ENCODE results near the gene TOR2A. TPM values are rescaled to one million over a fixed set of nuclear protein-coding genes. Genes with fewer than 3 reads are reported as not detected.

The TOR2A gene
- total RNA-seq, 2 donors from 2014 or later, result 20.4 to 24.1 TPM

DNA sequence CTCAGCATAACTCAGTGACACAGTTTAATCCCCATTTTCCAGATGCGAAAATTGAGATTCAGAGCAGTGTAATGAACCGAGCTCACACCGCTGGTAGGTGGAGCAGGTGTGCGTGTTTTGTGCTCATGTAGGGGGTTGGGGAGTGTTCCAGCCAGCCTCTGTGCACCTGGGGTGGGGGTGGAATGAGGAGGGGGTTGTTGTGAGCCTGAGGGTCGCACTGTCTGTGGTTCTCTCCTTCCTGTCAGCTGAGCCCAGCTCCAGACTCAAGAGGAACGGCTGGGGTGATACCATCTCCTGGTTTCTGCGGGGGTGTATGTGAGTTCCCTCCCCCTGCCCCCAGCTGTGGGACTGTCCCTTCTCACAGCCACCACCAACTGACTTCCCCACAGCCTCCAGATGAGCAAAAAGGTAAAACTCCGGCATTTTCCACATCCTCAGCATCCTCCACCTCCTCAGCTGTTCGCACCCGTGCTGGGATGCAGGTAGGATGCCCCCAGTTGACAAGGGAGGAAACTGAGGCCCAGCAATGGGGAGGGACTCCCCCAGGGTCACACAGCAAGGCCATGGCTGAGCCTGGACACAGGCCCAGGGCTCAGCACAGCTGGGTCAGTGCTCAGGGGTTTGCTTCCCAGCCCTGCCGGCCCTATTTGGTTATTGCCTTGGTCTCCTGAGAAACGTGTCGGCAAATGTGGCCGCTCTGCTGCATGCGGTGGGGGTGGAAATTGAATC is 41.3 kb upstream of the TOR2A start:
- H3K36me3 ChIP-seq, result no peaks in the 10 kb centered on the region
- H3K4me3 ChIP-seq, result no peak overlapping the region
- intact Hi-C loops (cut with DNase I), result no loop called here
- DNase-seq (ENCODE audit: low spot score), result no peak
- no peaks in the 10 kb centered on the region for H3K27me3 ChIP-seq (replicated peaks; ENCODE audit: insufficient read depth)
- H3K27ac ChIP-seq, result no peak overlapping the region
- no peaks in the 10 kb centered on the region for H3K4me1 ChIP-seq (replicated peaks)
- no peak for TF ChIP-seq POLR2A (IDR thresholded peaks at IDR 0.05)
- TF ChIP-seq, protein P1, sequence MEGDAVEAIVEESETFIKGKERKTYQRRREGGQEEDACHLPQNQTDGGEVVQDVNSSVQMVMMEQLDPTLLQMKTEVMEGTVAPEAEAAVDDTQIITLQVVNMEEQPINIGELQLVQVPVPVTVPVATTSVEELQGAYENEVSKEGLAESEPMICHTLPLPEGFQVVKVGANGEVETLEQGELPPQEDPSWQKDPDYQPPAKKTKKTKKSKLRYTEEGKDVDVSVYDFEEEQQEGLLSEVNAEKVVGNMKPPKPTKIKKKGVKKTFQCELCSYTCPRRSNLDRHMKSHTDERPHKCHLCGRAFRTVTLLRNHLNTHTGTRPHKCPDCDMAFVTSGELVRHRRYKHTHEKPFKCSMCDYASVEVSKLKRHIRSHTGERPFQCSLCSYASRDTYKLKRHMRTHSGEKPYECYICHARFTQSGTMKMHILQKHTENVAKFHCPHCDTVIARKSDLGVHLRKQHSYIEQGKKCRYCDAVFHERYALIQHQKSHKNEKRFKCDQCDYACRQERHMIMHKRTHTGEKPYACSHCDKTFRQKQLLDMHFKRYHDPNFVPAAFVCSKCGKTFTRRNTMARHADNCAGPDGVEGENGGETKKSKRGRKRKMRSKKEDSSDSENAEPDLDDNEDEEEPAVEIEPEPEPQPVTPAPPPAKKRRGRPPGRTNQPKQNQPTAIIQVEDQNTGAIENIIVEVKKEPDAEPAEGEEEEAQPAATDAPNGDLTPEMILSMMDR (IDR thresholded peaks at IDR 0.05), result no peak
- no peak for TF ChIP-seq POLR2AphosphoS5 (IDR thresholded peaks at IDR 0.05)
- 68% methylated on average over 15 of the region's 15 CpGs for WGBS
- no peaks in the 10 kb centered on the region for H3K9me3 ChIP-seq

DNA sequence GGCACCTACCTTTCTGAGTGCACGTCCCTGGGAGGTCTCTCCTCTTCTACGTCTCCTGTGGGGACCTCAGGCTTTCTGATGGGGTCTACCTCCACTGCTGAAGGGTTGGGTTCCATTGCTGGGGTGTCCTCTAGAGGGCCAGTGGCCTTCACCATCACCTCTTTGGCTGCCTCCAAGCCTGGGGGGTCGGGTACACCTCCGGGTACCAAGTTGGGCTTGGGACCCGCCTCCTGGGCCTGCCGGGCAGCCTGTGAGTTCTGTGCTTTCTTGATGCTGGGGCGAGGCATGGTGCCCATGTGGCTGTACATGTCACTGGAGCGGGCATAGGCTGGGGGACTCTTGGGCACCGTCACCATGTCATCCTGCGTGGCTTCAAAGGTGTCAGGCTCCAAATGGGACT is 38.9 kb upstream of the TOR2A start:
- Histone ChIP-seq H3K9me3 (no peaks in the 10 kb centered on the region), H3K4me3 (no peak overlapping the region), H3K27ac (no peak overlapping the region), H3K36me3 (no peaks in the 10 kb centered on the region), H3K4me1 (replicated peaks) (peaks cover 5% of the 10 kb centered on the region), H3K27me3 (replicated peaks; ENCODE audit: insufficient read depth) (no peaks in the 10 kb centered on the region)
- TF ChIP-seq POLR2AphosphoS5 (IDR thresholded peaks at IDR 0.05) (no peak), POLR2A (IDR thresholded peaks at IDR 0.05) (no peak)
- TF ChIP-seq, protein P1 (IDR thresholded peaks at IDR 0.05), result no peak
- intact Hi-C loops (cut with DNase I), result no loop called here
- DNase-seq (ENCODE audit: low spot score), result no peak
- WGBS, result 84% methylated on average over 9 of the region's 10 CpGs

DNA sequence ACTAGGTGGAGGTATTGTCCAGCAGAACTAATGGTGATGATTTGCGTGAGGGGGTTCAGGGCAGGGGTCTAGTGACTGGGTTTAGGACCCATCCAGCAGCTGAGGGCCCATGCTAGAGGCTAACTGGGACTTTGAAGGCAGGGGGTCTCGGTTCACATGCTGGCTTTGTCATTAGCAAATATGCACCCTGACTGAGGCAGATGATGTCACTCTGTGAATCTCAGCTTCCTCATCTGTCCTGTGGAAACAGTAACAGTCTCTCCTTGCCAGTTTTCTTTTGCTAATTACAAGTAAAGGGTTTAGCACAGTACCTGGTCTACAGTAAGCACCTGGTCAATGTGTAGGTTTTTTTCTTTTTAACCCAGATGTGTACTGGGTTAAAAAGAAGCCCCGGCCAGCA is 38.2 kb upstream of the TOR2A start:
- Histone ChIP-seq H3K4me3 (no peak overlapping the region), H3K4me1 (replicated peaks) (peaks cover 5% of the 10 kb centered on the region), H3K9me3 (no peaks in the 10 kb centered on the region), H3K27me3 (replicated peaks; ENCODE audit: insufficient read depth) (no peaks in the 10 kb centered on the region), H3K27ac (no peak overlapping the region), H3K36me3 (no peaks in the 10 kb centered on the region)
- intact Hi-C loops (cut with DNase I), result no loop called here
- no peak for DNase-seq (ENCODE audit: low spot score)
- 85% methylated on average over 3 of the region's 3 CpGs for WGBS
- TF ChIP-seq POLR2AphosphoS5 (IDR thresholded peaks at IDR 0.05) (no peak), POLR2A (IDR thresholded peaks at IDR 0.05) (no peak)
- TF ChIP-seq, protein P1 (IDR thresholded peaks at IDR 0.05), result no peak

DNA sequence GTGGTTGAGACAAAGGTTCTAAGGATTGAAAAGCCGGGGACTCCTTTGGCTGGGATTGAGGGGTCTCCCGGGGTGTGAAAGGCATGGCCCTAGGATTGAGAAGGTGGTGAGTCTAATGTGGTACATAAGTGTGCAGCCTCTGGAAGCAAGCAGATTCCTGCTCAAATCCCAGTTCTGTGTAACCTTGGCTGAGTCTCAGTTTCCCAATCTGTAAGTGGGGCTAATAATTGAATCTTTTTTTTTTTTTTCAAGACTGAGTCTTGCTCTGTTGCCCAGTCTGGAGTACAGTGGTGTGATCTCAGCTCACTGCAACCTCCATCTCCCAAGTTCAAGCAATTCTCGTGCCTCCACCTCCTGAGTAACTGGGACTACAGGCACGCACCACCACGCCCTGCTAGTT is 37.5 kb upstream of the TOR2A start:
- WGBS, result 89% methylated on average over 5 of the region's 5 CpGs
- no peak for DNase-seq (ENCODE audit: low spot score)

More for the DNA sequence above, 37.5 kb upstream of the TOR2A start:
- Histone ChIP-seq H3K9me3 (no peaks in the 10 kb centered on the region), H3K27ac (no peak overlapping the region), H3K4me1 (replicated peaks) (peaks cover 5% of the 10 kb centered on the region), H3K4me3 (no peak overlapping the region), H3K27me3 (replicated peaks; ENCODE audit: insufficient read depth) (no peaks in the 10 kb centered on the region), H3K36me3 (no peaks in the 10 kb centered on the region)
- intact Hi-C loops (cut with DNase I), result no loop called here
- no peak for TF ChIP-seq POLR2AphosphoS5 (IDR thresholded peaks at IDR 0.05)
- TF ChIP-seq, protein P1 (IDR thresholded peaks at IDR 0.05), result no peak
- no peak for TF ChIP-seq POLR2A (IDR thresholded peaks at IDR 0.05)
